GM12891 (cell line): ENCODE measurements around the gene CBLN3.

Experiments
- POLR2A ChIP-seq: IDR thresholded peaks from 2 replicates; pipeline ENCODE4 v1.6.1; 2011; ENCODE audit warnings: low read depth, low read length, control low read depth
- POLR2AphosphoS5 ChIP-seq: IDR thresholded peaks from 2 replicates; pipeline ENCODE4 v1.6.1; 2011; ENCODE audit warnings: low read depth, low read length, control low read depth

DNA sequence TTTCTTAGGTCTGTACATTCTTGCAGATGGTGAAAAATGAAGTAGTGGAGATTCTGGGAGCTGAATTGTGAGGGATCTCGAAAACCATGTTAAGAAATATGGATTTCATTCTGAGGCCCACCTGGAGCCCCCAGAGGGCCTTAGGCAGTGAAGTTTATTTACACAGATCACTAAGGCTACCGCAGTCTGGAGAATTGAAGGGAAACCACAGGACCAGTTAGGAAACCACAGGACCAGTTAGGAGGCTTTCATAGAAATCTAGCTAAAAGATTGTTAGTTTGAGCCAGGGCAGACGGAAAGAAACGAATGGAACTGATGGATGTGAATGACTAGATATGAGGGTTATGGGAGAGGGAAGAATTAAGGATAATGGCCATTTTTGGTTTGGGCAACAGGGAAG, 7.2 kb downstream of the CBLN3 start:
- no peak for TF ChIP-seq POLR2A
- no peak for TF ChIP-seq POLR2AphosphoS5
